Vagina (tissue), 2 donors: Measurements from ENCODE around the gene MYO3B. TPM values are rescaled to one million over a fixed set of nuclear protein-coding genes. Genes with fewer than 3 reads are reported as not detected.

ENCODE experiments used
- DNase-seq, 2 donors: peaks; one replicate each; pipeline ENCODE4 v3.0.0-alpha.2; 2017; ENCODE audit errors: extremely low spot score in 2 of 2
- H3K27ac ChIP-seq: fragments of 200-600 bp; sonication (generic); one replicate; pipeline ENCODE4 v1.5.1; 2019
- H3K27me3 ChIP-seq: fragments of 200-600 bp; sonication (generic); one replicate; pipeline ENCODE4 v1.5.1; 2019
- H3K36me3 ChIP-seq, 2 donors: fragments of 200-600 bp; sonication (generic); one replicate each; pipeline ENCODE4 v1.5.1; 2017 to 2019
- H3K4me1 ChIP-seq: fragments of 200-600 bp; sonication (generic); one replicate; pipeline ENCODE4 v1.5.1; 2019
- H3K4me3 ChIP-seq, 2 donors: fragments of 200-600 bp; sonication (generic); 1 replicate in 1 of 2; 2 replicates in 1 of 2; pipeline ENCODE4 v1.5.1; 2016 to 2019
- H3K9me3 ChIP-seq: fragments of 200-600 bp; sonication (generic); one replicate; pipeline ENCODE4 v1.5.1; 2019
- CTCF ChIP-seq, 3 experiments: fragments of 450-650 bp in 2 of 3; fragments of 200-600 bp in 1 of 3; sonication (generic) in 1 of 3; IDR thresholded peaks; one replicate each; pipeline ENCODE4 v1.5.1; 2017 to 2019; ENCODE audit warnings: antibody characterized with exemption in 3 of 3, mild to moderate bottlenecking in 2 of 3, moderate library complexity in 2 of 3
- POLR2A ChIP-seq, 2 donors: fragments of 450-650 bp; IDR thresholded peaks; one replicate each; pipeline ENCODE4 v1.6.1; 2017; ENCODE audit warnings: antibody characterized with exemption in 2 of 2, mild to moderate bottlenecking in 2 of 2, moderate library complexity in 2 of 2
- POLR2AphosphoS5 ChIP-seq, 2 donors: sonication (generic); formaldehyde crosslinking; IDR thresholded peaks; one replicate each; pipeline ENCODE4 v1.9.0; 2017; ENCODE audit warnings: antibody characterized with exemption in 2 of 2, mild to moderate bottlenecking in 2 of 2, low read depth in 1 of 2; ENCODE audit not compliant: insufficient read depth in 1 of 2
- intact Hi-C: fragments of 100-400 bp; cut with DNase I; formaldehyde crosslinking; loops from one replicate; pipeline ENCODE4 v1.15.1; 2023
- total RNA-seq: library from RNA; depleted of rRNA; stranded (reverse); fragments of >200 nt; gene quantifications from one replicate; pipeline ENCODE4 v1.2.3, GENCODE V29; 2016

The MYO3B gene
- total RNA-seq, 1 donor from 2014 or later, result 0.49 TPM

- no peak for TF ChIP-seq POLR2A (IDR thresholded peaks at IDR 0.05)
- no peak for TF ChIP-seq CTCF (IDR thresholded peaks at IDR 0.05)
- TF ChIP-seq POLR2AphosphoS5 (IDR thresholded peaks at IDR 0.05; ENCODE audit: insufficient read depth in 1 of 2, low read depth in 1 of 2), result no peak
- H3K27me3 ChIP-seq, result no peaks in the 10 kb centered on the region
- H3K36me3 ChIP-seq, result no peaks in the 10 kb centered on the region
- no peak overlapping the region for H3K27ac ChIP-seq
- no peak for DNase-seq
- H3K4me3 ChIP-seq, result no peak overlapping the region
- H3K4me1 ChIP-seq, result no peaks in the 10 kb centered on the region
- no peaks in the 10 kb centered on the region for H3K9me3 ChIP-seq
- intact Hi-C loops, result no loop called here
Observed at GRCh38 chr2:170313347-170313991, 135.5 kb downstream of the MYO3B start.

- no peak overlapping the region for H3K27ac ChIP-seq
- no peak overlapping the region for H3K4me3 ChIP-seq
- no peak for DNase-seq
- TF ChIP-seq CTCF (IDR thresholded peaks at IDR 0.05) (no peak), POLR2A (IDR thresholded peaks at IDR 0.05) (no peak), POLR2AphosphoS5 (IDR thresholded peaks at IDR 0.05; ENCODE audit: insufficient read depth in 1 of 2, low read depth in 1 of 2) (no peak)
- H3K4me1 ChIP-seq, result no peaks in the 10 kb centered on the region
- H3K27me3 ChIP-seq, result no peaks in the 10 kb centered on the region
- intact Hi-C loops, result loop anchor here (1.0 kb wide), 1 partner anchor 15 kb away; no protein-coding TSS in a partner anchor
- no peaks in the 10 kb centered on the region for H3K9me3 ChIP-seq
- no peaks in the 10 kb centered on the region for H3K36me3 ChIP-seq
Observed at GRCh38 chr2:170313992-170314348, 136.0 kb downstream of the MYO3B start.

- H3K9me3 ChIP-seq, result no peaks in the 10 kb centered on the region
- H3K27ac ChIP-seq, result no peak overlapping the region
- H3K36me3 ChIP-seq, result no peaks in the 10 kb centered on the region
- DNase-seq, result no peak
- no peaks in the 10 kb centered on the region for H3K27me3 ChIP-seq
- TF ChIP-seq POLR2A (IDR thresholded peaks at IDR 0.05), result no peak
- no peak for TF ChIP-seq CTCF (IDR thresholded peaks at IDR 0.05)
- TF ChIP-seq POLR2AphosphoS5 (IDR thresholded peaks at IDR 0.05; ENCODE audit: insufficient read depth in 1 of 2, low read depth in 1 of 2), result no peak
- no peaks in the 10 kb centered on the region for H3K4me1 ChIP-seq
- H3K4me3 ChIP-seq, result no peak overlapping the region
- intact Hi-C loops, result loop anchor here (1.0 kb wide), 1 partner anchor 16 kb away; no protein-coding TSS in a partner anchor
Observed at GRCh38 chr2:170314744-170315447, 136.9 kb downstream of the MYO3B start.

- Histone ChIP-seq H3K9me3 (peaks cover 9% of the 10 kb centered on the region), H3K27me3 (no peaks in the 10 kb centered on the region), H3K27ac (no peak overlapping the region), H3K36me3 (no peaks in the 10 kb centered on the region), H3K4me3 (no peak overlapping the region), H3K4me1 (no peaks in the 10 kb centered on the region)
- intact Hi-C loops, result no loop called here
- TF ChIP-seq CTCF (IDR thresholded peaks at IDR 0.05) (no peak), POLR2AphosphoS5 (IDR thresholded peaks at IDR 0.05; ENCODE audit: insufficient read depth in 1 of 2, low read depth in 1 of 2) (no peak), POLR2A (IDR thresholded peaks at IDR 0.05) (no peak)
- no peak for DNase-seq
Observed at GRCh38 chr2:170320948-170321347, 143.0 kb downstream of the MYO3B start.

GRCh38 chr2:170321526-170321925 lies 143.6 kb downstream of the MYO3B start:
- TF ChIP-seq POLR2AphosphoS5 (IDR thresholded peaks at IDR 0.05; ENCODE audit: insufficient read depth in 1 of 2, low read depth in 1 of 2) (no peak), CTCF (IDR thresholded peaks at IDR 0.05) (no peak)
- DNase-seq, result no peak
- Histone ChIP-seq H3K27ac (no peak overlapping the region), H3K36me3 (no peaks in the 10 kb centered on the region), H3K4me1 (no peaks in the 10 kb centered on the region), H3K9me3 (peaks cover 9% of the 10 kb centered on the region), H3K4me3 (no peak overlapping the region), H3K27me3 (no peaks in the 10 kb centered on the region)
- intact Hi-C loops, result no loop called here
